Endothelial cell (in vitro differentiated cells): ENCODE results near the gene SLC39A7. TPM values are rescaled to one million over a fixed set of nuclear protein-coding genes. Genes with fewer than 3 reads are reported as not detected.

Experiments used
- DNase-seq: peaks from one replicate; pipeline ENCODE4 v3.0.0; 2021; ENCODE audit warnings: low spot score
- H3K27ac Mint-ChIP-seq: one replicate; pipeline ENCODE4 v1.8.0; 2021; ENCODE audit warnings: mixed read lengths, inconsistent platforms; ENCODE audit not compliant: unreplicated experiment
- H3K27me3 Mint-ChIP-seq: one replicate; pipeline ENCODE4 v1.8.0; 2021; ENCODE audit warnings: mild to moderate bottlenecking, moderate library complexity, mixed read lengths, inconsistent platforms; ENCODE audit not compliant: unreplicated experiment
- H3K36me3 Mint-ChIP-seq: one replicate; pipeline ENCODE4 v1.8.0; 2021; ENCODE audit warnings: mild to moderate bottlenecking, low read depth, mixed read lengths, inconsistent platforms; ENCODE audit not compliant: unreplicated experiment
- H3K4me1 Mint-ChIP-seq: one replicate; pipeline ENCODE4 v1.8.0; 2021; ENCODE audit warnings: mild to moderate bottlenecking, mixed read lengths, inconsistent platforms; ENCODE audit not compliant: unreplicated experiment
- H3K4me3 Mint-ChIP-seq: one replicate; pipeline ENCODE4 v1.8.0; 2021; ENCODE audit warnings: mild to moderate bottlenecking, mixed read lengths, inconsistent platforms; ENCODE audit not compliant: unreplicated experiment
- H3K9me3 Mint-ChIP-seq: one replicate; pipeline ENCODE4 v1.8.0; 2021; ENCODE audit warnings: mixed read lengths, inconsistent platforms; ENCODE audit not compliant: unreplicated experiment
- CTCF ChIP-seq: fragments of 200-600 bp; sonication (generic); IDR thresholded peaks from one replicate; pipeline ENCODE4 v1.5.0; 2021; ENCODE audit warnings: antibody characterized with exemption; ENCODE audit not compliant: unreplicated experiment
- total RNA-seq: library from RNA; stranded (reverse); fragmentation: NEBNext Ultra II Directional; extraction: Animal tissue kit (Norgen Biotek cat#: 25700); gene quantifications from one replicate; pipeline ENCODE4 v1.2.1, GENCODE V29; 2021; ENCODE audit not compliant: unreplicated experiment

SLC39A7 gene
- total RNA-seq, 1 donor from 2014 or later: 108 TPM

- DNase-seq: peak; percentile 68
- H3K27me3 Mint-ChIP-seq: peaks cover 30% of the 10 kb centered on the region
- H3K27ac Mint-ChIP-seq: peak within 1 kb of the TSS; percentile 95
- peak within 1 kb of the TSS; percentile 97 for H3K4me3 Mint-ChIP-seq
- H3K36me3 Mint-ChIP-seq: peaks cover 37% of the 10 kb centered on the region
- H3K4me1 Mint-ChIP-seq: peaks cover 41% of the 10 kb centered on the region
- no peaks in the 10 kb centered on the region for H3K9me3 Mint-ChIP-seq
- no peak for TF ChIP-seq CTCF
These were observed 7.7 kb downstream of the SLC39A7 start, which contains the start of gene RING1 for GRCh38 chr6:33208091-33208967. Gene RING1, plus strand, starts transcription at chr6:33208500. Its CDS starts 323 bp downstream, at chr6:33208823.

GRCh38 chr6:33209856-33210255 lies 9.2 kb downstream of the SLC39A7 start:
- H3K4me3 Mint-ChIP-seq: peak overlapping the region; percentile 97
- H3K4me1 Mint-ChIP-seq: peaks cover 34% of the 10 kb centered on the region
- peaks cover 34% of the 10 kb centered on the region for H3K27me3 Mint-ChIP-seq
- H3K36me3 Mint-ChIP-seq: peaks cover 28% of the 10 kb centered on the region
- no peak for DNase-seq
- no peak for TF ChIP-seq CTCF
- H3K9me3 Mint-ChIP-seq: no peaks in the 10 kb centered on the region
- H3K27ac Mint-ChIP-seq: no peak overlapping the region

GRCh38 chr6:33211136-33211535 lies 10.5 kb downstream of the SLC39A7 start:
- H3K36me3 Mint-ChIP-seq: peaks cover 28% of the 10 kb centered on the region
- H3K4me3 Mint-ChIP-seq: no peak overlapping the region
- H3K27me3 Mint-ChIP-seq: peaks cover 36% of the 10 kb centered on the region
- no peak for TF ChIP-seq CTCF
- peaks cover 22% of the 10 kb centered on the region for H3K4me1 Mint-ChIP-seq
- DNase-seq: no peak
- H3K9me3 Mint-ChIP-seq: no peaks in the 10 kb centered on the region
- H3K27ac Mint-ChIP-seq: no peak overlapping the region

- H3K9me3 Mint-ChIP-seq: no peaks in the 10 kb centered on the region
- TF ChIP-seq CTCF: no peak
- H3K36me3 Mint-ChIP-seq: peaks cover 28% of the 10 kb centered on the region
- peak overlapping the region; percentile 71 for H3K4me3 Mint-ChIP-seq
- no peak overlapping the region for H3K27ac Mint-ChIP-seq
- peaks cover 18% of the 10 kb centered on the region for H3K4me1 Mint-ChIP-seq
- no peak for DNase-seq
- peaks cover 36% of the 10 kb centered on the region for H3K27me3 Mint-ChIP-seq
These were observed 11.2 kb downstream of the SLC39A7 start for GRCh38 chr6:33211666-33212422.

- Mint-ChIP-seq H3K27ac (no peak overlapping the region), H3K27me3 (peaks cover 36% of the 10 kb centered on the region)
These were observed 12.1 kb downstream of the SLC39A7 start for GRCh38 chr6:33212857-33213165.

More at GRCh38 chr6:33212857-33213165, 12.1 kb downstream of the SLC39A7 start:
- H3K36me3 Mint-ChIP-seq: peaks cover 28% of the 10 kb centered on the region
- no peak for DNase-seq
- H3K9me3 Mint-ChIP-seq: no peaks in the 10 kb centered on the region
- no peak for TF ChIP-seq CTCF
- H3K4me3 Mint-ChIP-seq: peak overlapping the region; percentile 92
- H3K4me1 Mint-ChIP-seq: peaks cover 18% of the 10 kb centered on the region
